DND-41 (cell line): ENCODE measurements around the gene NFX1.

Experiments
- ATAC-seq: fragments of 200-7000 bp; cut with Tn5 transposase; 3 replicates; pipeline ENCODE4 v1.9.1; 2021; ENCODE audit warnings: low read depth; ENCODE audit not compliant: insufficient read depth
- DNase-seq: peaks from one replicate; pipeline ENCODE4 v3.0.0-alpha.2; 2020
- H2AFZ ChIP-seq: 2 replicates; pipeline ENCODE4 v1.6.0; 2012; ENCODE audit warnings: low read depth, low read length
- H3K27ac ChIP-seq: 2 replicates; pipeline ENCODE4 v1.5.1; 2012; ENCODE audit warnings: low read length, inconsistent platforms
- H3K27me3 ChIP-seq: fragments of 200-600 bp; sonication (generic); 2 replicates; pipeline ENCODE4 v1.6.0; 2012; ENCODE audit warnings: low read length, mild to moderate bottlenecking, inconsistent platforms; ENCODE audit not compliant: insufficient read depth, poor library complexity
- H3K36me3 ChIP-seq: 2 replicates; pipeline ENCODE4 v1.5.1; 2012; ENCODE audit warnings: low read length, inconsistent platforms; ENCODE audit not compliant: insufficient read depth
- H3K4me1 ChIP-seq: 2 replicates; pipeline ENCODE4 v1.5.1; 2012; ENCODE audit warnings: mild to moderate bottlenecking, low read length; ENCODE audit not compliant: insufficient read depth
- H3K4me2 ChIP-seq: 2 replicates; pipeline ENCODE4 v1.6.0; 2012; ENCODE audit warnings: mild to moderate bottlenecking, moderate library complexity, low read length, inconsistent platforms; ENCODE audit not compliant: insufficient read depth
- H3K4me3 ChIP-seq, 2 experiments: fragments of 200-600 bp in 1 of 2; shearing (Covaris generic) in 1 of 2; 2 replicates each; pipeline ENCODE4 v1.5.1; 2012 to 2016; ENCODE audit warnings: inconsistent platforms in 2 of 2, low read length in 2 of 2, mild to moderate bottlenecking in 2 of 2, low read depth in 1 of 2, moderate library complexity in 1 of 2
- H3K79me2 ChIP-seq: 2 replicates; pipeline ENCODE4 v1.6.0; 2012; ENCODE audit warnings: low read length, inconsistent platforms; ENCODE audit not compliant: insufficient read depth
- H3K9ac ChIP-seq: 2 replicates; pipeline ENCODE4 v1.6.0; 2012; ENCODE audit warnings: low read depth, mild to moderate bottlenecking, inconsistent platforms, low read length, moderate library complexity
- H3K9me3 ChIP-seq: 2 replicates; pipeline ENCODE4 v1.5.1; 2012; ENCODE audit warnings: low read length, moderate library complexity, mild to moderate bottlenecking, inconsistent platforms; ENCODE audit not compliant: insufficient read depth, severe bottlenecking
- H4K20me1 ChIP-seq: 2 replicates; pipeline ENCODE4 v1.6.0; 2012; ENCODE audit warnings: low read length; ENCODE audit not compliant: insufficient read depth
- EZH2 ChIP-seq: IDR thresholded peaks from 3 replicates; pipeline ENCODE4 v1.6.1; 2012; ENCODE audit warnings: borderline replicate concordance, low read depth, mild to moderate bottlenecking, moderate library complexity, low read length, inconsistent platforms; ENCODE audit not compliant: severe bottlenecking
- TF ChIP-seq, protein P1 (sequence below): IDR thresholded peaks from 2 replicates; pipeline ENCODE4 v1.5.1; 2012; ENCODE audit warnings: borderline replicate concordance, low read length, moderate library complexity, mild to moderate bottlenecking; ENCODE audit not compliant: poor library complexity, severe bottlenecking; ENCODE audit errors: extremely low read depth

The NFX1 gene

DNA sequence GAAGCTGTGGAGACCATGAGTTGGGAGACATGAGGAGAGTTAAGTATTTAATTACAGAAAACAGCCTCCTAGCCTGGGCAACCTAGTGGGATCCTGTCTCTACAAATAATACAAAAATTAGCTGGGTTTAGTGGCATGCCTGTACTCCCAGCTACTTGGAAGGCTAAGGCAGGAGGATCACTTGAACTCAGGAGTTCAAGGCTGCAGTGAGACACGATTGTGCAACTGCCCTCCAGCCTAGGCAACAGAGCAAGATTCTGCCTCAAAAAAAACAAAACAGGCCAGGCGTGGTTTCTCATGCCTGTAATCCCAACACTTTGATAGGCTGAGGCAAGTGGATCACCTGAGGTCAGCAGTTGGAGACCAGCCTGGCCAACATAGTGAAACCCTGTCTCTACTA, 59.4 kb downstream of the NFX1 start:
- Histone ChIP-seq H3K4me1 (no peaks in the 10 kb centered on the region), H3K36me3 (peaks cover 46% of the 10 kb centered on the region), H3K4me2 (no peak overlapping the region), H3K27ac (no peak overlapping the region), H3K27me3 (no peaks in the 10 kb centered on the region), H3K9ac (no peak overlapping the region), H4K20me1 (no peaks in the 10 kb centered on the region), H3K9me3 (no peaks in the 10 kb centered on the region), H2AFZ (no peak overlapping the region), H3K79me2 (no peaks in the 10 kb centered on the region), H3K4me3 (no peak overlapping the region)
- no peak for ATAC-seq
- no peak for DNase-seq
- no peak for TF ChIP-seq EZH2
- TF ChIP-seq, protein P1, sequence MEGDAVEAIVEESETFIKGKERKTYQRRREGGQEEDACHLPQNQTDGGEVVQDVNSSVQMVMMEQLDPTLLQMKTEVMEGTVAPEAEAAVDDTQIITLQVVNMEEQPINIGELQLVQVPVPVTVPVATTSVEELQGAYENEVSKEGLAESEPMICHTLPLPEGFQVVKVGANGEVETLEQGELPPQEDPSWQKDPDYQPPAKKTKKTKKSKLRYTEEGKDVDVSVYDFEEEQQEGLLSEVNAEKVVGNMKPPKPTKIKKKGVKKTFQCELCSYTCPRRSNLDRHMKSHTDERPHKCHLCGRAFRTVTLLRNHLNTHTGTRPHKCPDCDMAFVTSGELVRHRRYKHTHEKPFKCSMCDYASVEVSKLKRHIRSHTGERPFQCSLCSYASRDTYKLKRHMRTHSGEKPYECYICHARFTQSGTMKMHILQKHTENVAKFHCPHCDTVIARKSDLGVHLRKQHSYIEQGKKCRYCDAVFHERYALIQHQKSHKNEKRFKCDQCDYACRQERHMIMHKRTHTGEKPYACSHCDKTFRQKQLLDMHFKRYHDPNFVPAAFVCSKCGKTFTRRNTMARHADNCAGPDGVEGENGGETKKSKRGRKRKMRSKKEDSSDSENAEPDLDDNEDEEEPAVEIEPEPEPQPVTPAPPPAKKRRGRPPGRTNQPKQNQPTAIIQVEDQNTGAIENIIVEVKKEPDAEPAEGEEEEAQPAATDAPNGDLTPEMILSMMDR = no peak

DNA sequence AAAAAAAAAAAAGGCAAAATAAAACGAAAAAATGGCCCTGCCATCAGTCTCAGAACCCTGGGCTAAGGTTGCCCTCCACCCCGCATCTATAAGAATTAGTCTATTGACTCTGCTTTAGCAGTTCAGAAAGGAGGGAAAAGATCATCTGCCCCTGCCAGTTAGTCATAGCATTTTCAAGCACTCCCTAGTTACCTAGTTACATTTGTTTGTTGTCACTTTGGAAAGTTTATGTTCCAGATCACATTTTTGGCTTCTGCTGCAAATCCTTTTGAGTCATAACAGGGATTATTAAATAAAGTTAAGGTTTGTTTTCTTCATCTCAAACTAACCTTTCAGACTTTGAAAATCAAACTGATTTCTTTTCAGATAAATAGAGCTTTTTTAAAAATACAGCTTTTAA, 60.0 kb downstream of the NFX1 start:
- no peaks in the 10 kb centered on the region for H4K20me1 ChIP-seq
- H3K36me3 ChIP-seq = peaks cover 47% of the 10 kb centered on the region
- H3K9ac ChIP-seq = no peak overlapping the region
- no peak overlapping the region for H2AFZ ChIP-seq
- ATAC-seq (no peak), DNase-seq (no peak)
- H3K4me3 ChIP-seq = no peak overlapping the region
- H3K27me3 ChIP-seq = no peaks in the 10 kb centered on the region
- H3K27ac ChIP-seq = no peak overlapping the region
- H3K79me2 ChIP-seq = no peaks in the 10 kb centered on the region
- no peaks in the 10 kb centered on the region for H3K9me3 ChIP-seq
- no peak overlapping the region for H3K4me2 ChIP-seq
- H3K4me1 ChIP-seq = no peaks in the 10 kb centered on the region
- TF ChIP-seq, protein P1 = no peak
- no peak for TF ChIP-seq EZH2

DNA sequence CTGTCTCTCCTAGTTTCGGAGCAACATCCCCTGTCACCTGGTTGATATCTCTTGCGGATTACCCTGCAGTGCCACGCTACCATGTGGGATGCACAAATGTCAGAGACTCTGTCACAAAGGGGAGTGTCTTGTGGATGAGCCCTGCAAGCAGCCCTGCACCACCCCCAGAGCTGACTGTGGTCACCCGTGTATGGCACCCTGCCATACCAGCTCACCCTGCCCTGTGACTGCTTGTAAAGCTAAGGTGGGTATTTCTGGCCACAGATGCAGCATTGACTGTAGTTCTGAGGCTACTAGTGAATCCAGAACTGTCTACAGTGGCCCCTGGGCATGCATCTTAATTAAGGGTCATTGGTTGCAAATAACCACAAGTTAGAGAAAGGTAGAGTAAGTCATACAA, 61.2 kb downstream of the NFX1 start:
- Histone ChIP-seq H3K9ac (no peak overlapping the region), H3K27me3 (no peaks in the 10 kb centered on the region), H2AFZ (no peak overlapping the region), H3K9me3 (no peaks in the 10 kb centered on the region), H3K4me3 (no peak overlapping the region), H3K4me1 (no peaks in the 10 kb centered on the region), H3K36me3 (peaks cover 44% of the 10 kb centered on the region), H3K27ac (no peak overlapping the region), H3K4me2 (no peak overlapping the region), H4K20me1 (no peaks in the 10 kb centered on the region), H3K79me2 (no peaks in the 10 kb centered on the region)
- ATAC-seq (no peak), DNase-seq (no peak)
- no peak for TF ChIP-seq EZH2

DNA sequence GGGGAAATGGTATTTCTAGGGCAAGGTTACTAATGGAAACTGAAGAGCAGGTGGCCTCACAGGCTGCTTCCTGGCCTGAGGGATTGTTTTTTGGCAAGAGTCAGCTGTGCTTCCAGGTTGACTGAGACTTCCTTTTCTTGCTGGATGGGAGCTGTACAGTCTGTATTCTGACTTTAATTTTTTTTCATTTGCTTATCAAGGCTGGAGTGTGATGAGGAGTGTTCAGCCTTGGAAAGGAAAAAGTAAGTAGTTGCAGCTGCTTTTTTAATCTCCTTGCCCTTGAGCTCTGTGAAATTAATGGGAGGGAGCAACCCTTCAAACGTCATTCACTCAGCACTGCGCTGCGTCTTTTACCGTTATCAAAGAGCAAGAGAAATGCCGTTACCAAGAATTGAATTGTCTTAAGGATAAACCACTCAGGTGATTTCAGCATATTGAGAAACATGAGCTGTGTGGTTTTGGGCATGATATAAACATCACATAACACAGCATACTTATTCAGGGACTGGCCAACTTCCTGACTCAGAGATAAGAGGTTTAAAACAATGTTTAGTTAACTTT, 64.4 kb downstream of the NFX1 start:
- TF ChIP-seq EZH2 = no peak
- TF ChIP-seq, protein P1 = no peak
- no peak overlapping the region for H3K27ac ChIP-seq
- no peaks in the 10 kb centered on the region for H3K4me1 ChIP-seq
- H3K4me3 ChIP-seq = no peak overlapping the region
- H4K20me1 ChIP-seq = no peaks in the 10 kb centered on the region
- no peak for ATAC-seq
- H2AFZ ChIP-seq = no peak overlapping the region
- H3K9me3 ChIP-seq = no peaks in the 10 kb centered on the region
- DNase-seq = no peak
- no peak overlapping the region for H3K9ac ChIP-seq
- H3K36me3 ChIP-seq = peaks cover 20% of the 10 kb centered on the region
- H3K79me2 ChIP-seq = no peaks in the 10 kb centered on the region
- H3K4me2 ChIP-seq = no peak overlapping the region
- no peaks in the 10 kb centered on the region for H3K27me3 ChIP-seq
